Stimulated activated naive CD8-positive, alpha-beta T cell treated with anti-CD3 and anti-CD28 coated beads, Interleukin-15, amount 100 ng/mL, for 72 hours (primary cell): ENCODE results near the gene RASAL1.
A peak's percentile ranks its signal among the peaks of the same experiment; 100 is the strongest.

Source experiments
- ATAC-seq: fragments of 150-1000 bp; cut with Tn5 transposase; 2 replicates; pipeline ENCODE4 v1.10.0; 2021; ENCODE audit warnings: mild to moderate bottlenecking, moderate library complexity
- DNase-seq, 2 donors: peaks; one replicate each; pipeline ENCODE4 v3.0.0; 2021 to 2022
- H3K27ac Mint-ChIP-seq, 2 donors: one replicate each; pipeline ENCODE4 v1.8.0; 2022; ENCODE audit warnings: mild to moderate bottlenecking in 2 of 2, mixed read lengths in 2 of 2, moderate library complexity in 2 of 2
- H3K27me3 Mint-ChIP-seq: one replicate; pipeline ENCODE4 v1.8.0; 2022; ENCODE audit warnings: mixed read lengths
- H3K4me1 Mint-ChIP-seq: one replicate; pipeline ENCODE4 v1.8.0; 2022; ENCODE audit warnings: mild to moderate bottlenecking, mixed read lengths
- H3K4me3 Mint-ChIP-seq, 2 donors: one replicate each; pipeline ENCODE4 v1.8.0; 2022; ENCODE audit warnings: mild to moderate bottlenecking in 2 of 2, mixed read lengths in 2 of 2, moderate library complexity in 1 of 2
- H3K9me3 Mint-ChIP-seq, 2 donors: one replicate each; pipeline ENCODE4 v1.8.0; 2022; ENCODE audit warnings: mixed read lengths in 2 of 2

The RASAL1 gene

GRCh38 chr12:113090740-113091139 is 44.8 kb downstream of the RASAL1 start:
- Mint-ChIP-seq H3K9me3 (peaks cover 0 to 4% of the 10 kb centered on the region in 2 donors), H3K27me3 (no peaks in the 10 kb centered on the region), H3K27ac (no peak overlapping the region), H3K4me1 (peaks cover 73% of the 10 kb centered on the region), H3K4me3 (no peak overlapping the region)
- DNase-seq (no peak), ATAC-seq (no peak)

- Mint-ChIP-seq H3K4me3 (peak overlapping the region in 1 of 2 donors; percentile 74), H3K27ac (no peak overlapping the region), H3K27me3 (no peaks in the 10 kb centered on the region), H3K4me1 (peaks cover 77% of the 10 kb centered on the region), H3K9me3 (peaks cover 0 to 4% of the 10 kb centered on the region in 2 donors)
- no peak for DNase-seq
- peak; percentile 19 for ATAC-seq
These were observed 45.7 kb downstream of the RASAL1 start for GRCh38 chr12:113089839-113090238.

- peaks cover 0 to 4% of the 10 kb centered on the region in 2 donors for H3K9me3 Mint-ChIP-seq
- H3K4me3 Mint-ChIP-seq, result peak overlapping the region; percentile 74
- H3K27ac Mint-ChIP-seq, result peak overlapping the region; percentile 84 to 86
- DNase-seq, result peak; percentile 56 to 71
- no peaks in the 10 kb centered on the region for H3K27me3 Mint-ChIP-seq
- ATAC-seq, result peak; percentile 78
- peaks cover 77% of the 10 kb centered on the region for H3K4me1 Mint-ChIP-seq
These were observed 46.4 kb downstream of the RASAL1 start for GRCh38 chr12:113088971-113089756.

- Mint-ChIP-seq H3K4me1 (peaks cover 77% of the 10 kb centered on the region), H3K4me3 (no peak overlapping the region), H3K27ac (peak overlapping the region in 1 of 2 donors; percentile 87)
These were observed 47.5 kb downstream of the RASAL1 start for GRCh38 chr12:113088037-113088436.

GRCh38 chr12:113087193-113087592 is 48.4 kb downstream of the RASAL1 start:
- no peaks in the 10 kb centered on the region for H3K27me3 Mint-ChIP-seq
- ATAC-seq (no peak), DNase-seq (no peak)
- H3K27ac Mint-ChIP-seq, result peak overlapping the region; percentile 93 to 94
- peaks cover 0 to 4% of the 10 kb centered on the region in 2 donors for H3K9me3 Mint-ChIP-seq
- peak overlapping the region; percentile 63 to 84 for H3K4me3 Mint-ChIP-seq
- H3K4me1 Mint-ChIP-seq, result peaks cover 75% of the 10 kb centered on the region

More at GRCh38 chr12:113088037-113088436, 47.5 kb downstream of the RASAL1 start:
- Mint-ChIP-seq H3K9me3 (peaks cover 0 to 4% of the 10 kb centered on the region in 2 donors), H3K27me3 (no peaks in the 10 kb centered on the region)
- ATAC-seq (no peak), DNase-seq (no peak)

GRCh38 chr12:113086249-113087164 is 49.1 kb downstream of the RASAL1 start:
- H3K27me3 Mint-ChIP-seq, result no peaks in the 10 kb centered on the region
- H3K27ac Mint-ChIP-seq, result peak overlapping the region; percentile 93 to 94
- H3K4me3 Mint-ChIP-seq, result peak overlapping the region; percentile 63 to 84
- ATAC-seq (peak; percentile 24), DNase-seq (no peak)
- H3K4me1 Mint-ChIP-seq, result peaks cover 69% of the 10 kb centered on the region
- H3K9me3 Mint-ChIP-seq, result peaks cover 0 to 4% of the 10 kb centered on the region in 2 donors

DNA sequence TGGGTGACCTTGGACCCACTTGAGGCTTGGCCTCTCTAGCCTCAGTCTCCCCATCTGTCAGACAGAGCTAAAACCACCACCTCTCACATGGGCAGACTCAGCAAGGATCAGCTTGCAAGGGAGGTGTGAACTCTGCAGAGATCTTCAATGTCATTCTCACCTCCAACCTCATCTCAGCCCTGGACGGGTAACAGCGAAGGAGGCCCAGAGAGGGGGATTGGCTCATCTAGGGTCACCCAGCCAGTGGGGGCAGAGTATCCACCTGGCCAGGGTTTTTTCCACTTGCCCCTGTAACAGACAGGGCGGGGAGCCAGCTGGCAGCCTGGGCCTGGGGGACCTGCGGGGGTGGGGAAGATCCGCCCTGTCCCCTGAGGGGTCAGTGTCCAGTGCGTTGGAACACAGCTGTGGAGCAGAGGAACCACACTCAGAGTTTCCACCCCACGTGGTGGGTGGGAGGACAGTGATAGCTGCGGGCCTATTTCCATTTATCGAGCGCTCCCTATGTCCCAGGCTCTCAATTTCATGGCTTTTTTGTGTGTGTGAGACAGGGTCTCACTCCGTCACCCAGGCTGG is 51.6 kb downstream of the RASAL1 start:
- Mint-ChIP-seq H3K27ac (no peak overlapping the region), H3K27me3 (no peaks in the 10 kb centered on the region), H3K9me3 (peaks cover 0 to 4% of the 10 kb centered on the region in 2 donors), H3K4me3 (no peak overlapping the region), H3K4me1 (peaks cover 43% of the 10 kb centered on the region)
- ATAC-seq (no peak), DNase-seq (no peak)

DNA sequence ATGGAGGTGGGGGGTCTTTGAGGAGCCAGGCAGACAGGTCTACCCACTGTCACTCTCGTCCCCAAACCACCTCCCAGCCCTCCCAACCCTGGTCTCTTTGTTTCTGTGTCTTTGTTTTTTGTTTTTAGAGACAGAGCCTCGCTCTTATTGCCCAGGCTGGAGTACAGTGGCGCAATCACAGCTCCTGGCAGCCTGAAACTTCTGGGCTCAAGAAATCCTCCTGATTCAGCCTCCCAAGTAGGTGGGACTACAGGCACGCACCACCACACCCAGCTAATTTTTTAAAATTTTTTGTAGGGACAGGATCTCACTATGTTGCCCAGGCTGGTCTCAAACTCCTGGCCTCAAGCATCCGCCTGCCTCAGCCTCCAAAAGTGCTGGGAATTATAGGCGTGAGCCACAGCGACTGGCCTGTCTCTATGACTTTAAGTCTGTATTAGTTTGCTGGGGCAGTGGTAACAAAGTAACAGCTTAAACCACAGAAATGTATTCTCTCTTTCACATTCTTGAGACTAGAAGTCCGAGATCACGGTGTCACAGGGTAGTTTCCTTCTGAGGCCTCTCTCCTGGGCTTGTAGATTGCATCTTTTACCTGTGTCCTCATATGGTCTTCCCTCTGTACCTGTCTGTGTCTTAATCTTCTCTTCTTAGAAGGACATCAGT is 52.9 kb downstream of the RASAL1 start:
- ATAC-seq (no peak), DNase-seq (no peak)
- no peaks in the 10 kb centered on the region for H3K27me3 Mint-ChIP-seq
- H3K27ac Mint-ChIP-seq, result peak overlapping the region in 1 of 2 donors; percentile 35
- H3K4me1 Mint-ChIP-seq, result peaks cover 30% of the 10 kb centered on the region
- H3K4me3 Mint-ChIP-seq, result no peak overlapping the region
- no peaks in the 10 kb centered on the region for H3K9me3 Mint-ChIP-seq

GRCh38 chr12:113081873-113082272 is 53.7 kb downstream of the RASAL1 start:
- ATAC-seq, result no peak
- Mint-ChIP-seq H3K27ac (no peak overlapping the region), H3K27me3 (no peaks in the 10 kb centered on the region), H3K4me3 (no peak overlapping the region), H3K4me1 (peaks cover 22% of the 10 kb centered on the region), H3K9me3 (no peaks in the 10 kb centered on the region)
- DNase-seq, result no peak

DNA sequence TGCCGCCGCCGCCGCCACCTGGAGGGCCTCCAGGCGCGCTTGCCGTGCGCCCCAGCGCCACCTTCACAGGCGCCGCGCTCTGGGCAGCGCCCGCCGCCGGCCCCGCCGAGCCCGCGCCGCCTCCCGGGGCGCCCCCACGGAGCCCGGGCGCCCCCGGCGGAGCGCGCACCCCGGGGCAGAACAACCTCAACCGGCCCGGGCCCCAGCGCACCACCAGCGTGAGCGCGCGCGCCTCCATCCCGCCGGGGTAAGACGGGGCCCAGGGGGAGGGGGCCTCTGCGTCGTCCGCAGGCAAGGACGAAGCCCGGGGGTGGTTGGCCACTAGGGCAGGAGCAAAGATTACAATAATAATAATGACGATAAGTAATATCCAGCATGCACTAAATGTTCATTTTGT is 57.7 kb downstream of the RASAL1 start:
- Mint-ChIP-seq H3K27me3 (no peaks in the 10 kb centered on the region), H3K27ac (no peak overlapping the region), H3K4me3 (no peak overlapping the region), H3K4me1 (peaks cover 33% of the 10 kb centered on the region), H3K9me3 (no peaks in the 10 kb centered on the region)
- no peak for DNase-seq
- peak; percentile 82 for ATAC-seq

DNA sequence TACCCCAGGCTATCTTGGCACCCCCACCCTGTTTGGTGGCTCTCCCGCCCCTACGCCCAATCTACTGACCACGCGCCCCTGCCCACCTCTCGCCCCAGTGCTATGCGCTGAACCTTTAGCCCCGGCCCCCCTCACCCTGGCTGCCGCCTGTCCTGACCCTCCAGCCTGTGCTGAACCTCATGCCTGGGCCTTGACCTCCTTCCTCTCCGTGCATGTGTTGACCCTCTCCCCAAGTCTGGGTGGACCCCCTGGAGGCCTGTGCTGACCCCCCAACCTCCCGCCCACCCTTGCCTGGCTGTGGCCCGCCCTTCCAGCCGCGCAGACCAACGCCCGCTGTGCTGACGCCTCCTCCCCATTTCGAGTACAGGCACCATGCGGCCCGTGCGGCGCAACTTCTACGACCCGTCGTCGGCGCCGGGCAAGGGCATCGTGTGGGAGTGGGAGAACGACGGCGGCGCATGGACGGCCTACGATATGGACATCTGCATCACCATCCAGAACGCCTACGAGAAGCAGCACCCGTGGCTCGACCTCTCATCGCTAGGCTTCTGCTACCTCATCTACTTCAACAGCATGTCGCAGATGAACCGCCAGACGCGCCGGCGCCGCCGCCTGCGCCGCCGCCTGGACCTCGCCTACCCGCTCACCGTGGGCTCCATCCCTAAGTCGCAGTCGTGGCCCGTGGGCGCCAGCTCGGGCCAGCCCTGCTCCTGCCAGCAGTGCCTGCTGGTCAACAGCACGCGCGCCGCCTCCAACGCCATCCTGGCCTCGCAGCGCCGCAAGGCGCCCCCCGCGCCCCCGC is 58.3 kb downstream of the RASAL1 start:
- H3K27ac Mint-ChIP-seq, result no peak overlapping the region
- no peak for DNase-seq
- H3K4me3 Mint-ChIP-seq, result no peak overlapping the region
- peaks cover 30% of the 10 kb centered on the region for H3K4me1 Mint-ChIP-seq
- ATAC-seq, result peak; percentile 15
- H3K9me3 Mint-ChIP-seq, result no peaks in the 10 kb centered on the region
- H3K27me3 Mint-ChIP-seq, result no peaks in the 10 kb centered on the region

DNA sequence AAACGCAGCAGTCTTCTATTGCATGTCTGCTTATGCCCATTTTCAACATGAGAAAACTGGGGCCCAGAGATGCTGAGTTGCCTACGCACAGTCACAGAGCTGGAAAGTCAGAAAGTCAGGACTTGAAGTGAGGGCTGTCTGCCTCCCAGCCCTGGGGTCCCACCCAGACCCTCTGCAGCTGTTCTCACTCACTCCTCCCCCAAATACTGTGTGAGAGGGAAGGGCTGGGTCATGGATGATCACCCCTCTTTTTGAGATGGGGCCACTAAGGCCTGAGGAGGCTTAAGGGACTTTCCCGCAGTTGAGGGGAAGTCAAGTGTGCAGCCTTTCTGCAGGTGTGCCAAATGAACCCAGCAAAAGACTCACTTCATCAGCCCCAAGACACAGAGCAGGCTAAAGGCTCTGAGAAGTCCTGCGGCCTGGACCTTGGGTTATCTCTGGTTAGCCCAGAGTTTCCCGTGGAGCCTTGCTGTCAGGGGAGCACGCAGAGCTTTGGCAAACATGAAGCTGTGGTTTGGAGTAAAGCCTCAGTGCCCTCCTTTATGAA is 60.4 kb downstream of the RASAL1 start:
- no peak for ATAC-seq
- peak overlapping the region in 1 of 2 donors; percentile 24 for H3K27ac Mint-ChIP-seq

GRCh38 chr12:113073586-113073985 is 62.0 kb downstream of the RASAL1 start:
- H3K27me3 Mint-ChIP-seq, result no peaks in the 10 kb centered on the region
- ATAC-seq, result no peak
- no peak overlapping the region for H3K4me3 Mint-ChIP-seq

More for the DNA sequence above, 60.4 kb downstream of the RASAL1 start:
- no peak for DNase-seq
- Mint-ChIP-seq H3K4me1 (peaks cover 48% of the 10 kb centered on the region), H3K9me3 (no peaks in the 10 kb centered on the region), H3K4me3 (peak overlapping the region in 1 of 2 donors; percentile 3), H3K27me3 (no peaks in the 10 kb centered on the region)

DNA sequence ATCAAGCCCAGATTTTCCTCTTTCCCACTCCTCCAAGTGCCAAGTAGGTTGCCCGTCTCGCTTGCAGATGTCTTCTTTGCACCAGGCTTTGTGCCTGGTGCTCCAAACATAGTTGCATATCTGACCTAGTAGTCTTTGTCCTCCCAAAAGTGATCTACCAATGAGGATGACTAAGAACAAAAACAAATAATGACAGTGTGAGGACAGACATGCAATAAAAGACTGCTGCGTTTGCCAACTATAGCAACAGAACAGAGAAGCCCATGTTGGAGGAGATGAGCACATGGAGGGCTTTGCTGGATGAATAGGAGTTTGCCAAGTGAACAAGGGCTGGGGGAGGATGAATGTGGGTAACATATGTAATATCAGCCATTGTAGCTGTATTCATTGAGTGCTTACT is 63.4 kb downstream of the RASAL1 start:
- ATAC-seq, result no peak
- peaks cover 70% of the 10 kb centered on the region for H3K4me1 Mint-ChIP-seq
- DNase-seq, result no peak
- H3K4me3 Mint-ChIP-seq, result no peak overlapping the region
- H3K9me3 Mint-ChIP-seq, result no peaks in the 10 kb centered on the region
- H3K27ac Mint-ChIP-seq, result no peak overlapping the region
- H3K27me3 Mint-ChIP-seq, result no peaks in the 10 kb centered on the region

More at GRCh38 chr12:113073586-113073985, 62.0 kb downstream of the RASAL1 start:
- H3K9me3 Mint-ChIP-seq, result no peaks in the 10 kb centered on the region
- peaks cover 60% of the 10 kb centered on the region for H3K4me1 Mint-ChIP-seq
- no peak overlapping the region for H3K27ac Mint-ChIP-seq
- no peak for DNase-seq
